ENCODE data around the gene ACOD1.

Gene ACOD1

DNA sequence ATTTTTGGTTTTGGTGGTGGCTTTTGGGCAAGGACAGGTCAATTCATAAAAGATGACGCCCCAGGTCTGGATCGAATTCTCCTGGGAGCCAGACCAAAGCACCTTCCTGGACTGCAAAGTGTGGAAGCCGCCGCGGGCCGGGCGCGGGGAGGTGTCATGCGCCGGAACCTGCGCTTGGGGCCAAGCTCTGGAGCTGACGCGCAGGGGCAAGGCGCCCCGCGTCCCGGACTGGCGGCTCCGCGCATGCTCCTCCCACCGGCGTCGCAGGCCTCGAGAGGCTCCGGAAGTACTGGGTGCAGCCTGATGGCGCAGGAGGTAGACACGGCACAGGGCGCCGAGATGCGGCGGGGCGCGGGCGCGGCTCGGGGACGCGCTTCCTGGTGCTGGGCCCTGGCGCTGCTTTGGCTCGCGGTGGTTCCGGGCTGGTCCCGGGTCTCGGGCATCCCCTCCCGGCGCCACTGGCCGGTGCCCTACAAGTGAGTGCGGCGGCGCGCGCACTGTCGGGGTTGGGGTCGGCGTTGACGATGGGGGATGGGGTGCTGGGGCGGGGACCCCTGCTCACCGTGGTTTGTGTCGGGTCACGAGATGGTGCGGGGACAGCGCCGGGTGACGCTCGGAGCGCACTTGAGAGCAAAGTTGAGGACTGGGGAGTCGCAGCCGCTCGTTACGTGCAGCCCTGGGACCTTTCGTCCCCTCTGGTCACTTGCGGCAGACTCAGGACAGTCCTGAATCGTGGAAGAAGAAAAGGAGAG is 43.7 kb downstream of the ACOD1 start, which contains the start of gene CLN5:
CLN5 (plus strand) TSS at position 286 of the 752 bp plus-strand sequence; CDS start at position 304, 18 bp downstream.
- DNase-seq (ENCODE audit: low spot score): peak; percentile 91

DNA sequence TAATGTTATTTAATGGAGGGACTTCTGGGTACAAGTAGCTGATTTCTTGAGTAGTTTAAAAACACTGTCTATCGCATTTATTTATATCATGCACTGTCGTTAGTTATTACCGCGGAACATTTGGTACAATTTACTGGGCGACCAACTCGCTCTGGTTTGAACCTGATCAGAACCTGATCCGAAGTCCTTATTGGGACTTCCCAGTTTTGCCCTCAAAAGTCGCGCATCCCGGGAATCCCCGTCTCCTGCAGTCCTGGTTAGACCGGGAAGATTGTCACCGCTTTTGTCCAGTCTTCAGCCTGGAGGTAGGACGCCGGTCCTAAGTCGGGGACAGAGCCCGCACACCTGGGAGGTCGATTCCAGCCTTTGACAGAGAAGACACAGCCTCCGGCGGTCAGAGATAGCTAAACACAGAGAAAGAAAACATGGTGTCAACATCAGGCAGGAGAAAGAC is 44.3 kb downstream of the ACOD1 start:
- peak; percentile 10 for DNase-seq (ENCODE audit: low spot score)

DNA sequence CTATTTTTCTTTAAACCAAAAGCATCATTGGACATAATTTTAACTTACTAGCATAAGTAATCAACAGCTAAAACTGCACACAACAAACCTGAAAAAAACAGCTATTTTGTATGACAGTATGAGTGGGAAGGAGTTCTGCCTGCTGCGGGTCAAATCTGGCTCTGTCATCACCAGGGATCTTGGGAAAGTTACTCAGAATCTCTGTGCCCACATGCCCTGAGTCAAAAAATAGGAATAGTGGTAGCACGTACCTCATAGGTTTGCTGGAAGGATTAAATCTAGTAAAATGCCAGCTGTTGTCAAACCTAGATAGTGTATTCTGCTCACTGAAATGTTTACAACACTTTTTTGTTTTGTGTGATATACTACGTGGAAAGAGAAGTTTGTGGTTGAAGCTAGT is 44.7 kb downstream of the ACOD1 start:
- no peak for DNase-seq (ENCODE audit: low spot score)

DNA sequence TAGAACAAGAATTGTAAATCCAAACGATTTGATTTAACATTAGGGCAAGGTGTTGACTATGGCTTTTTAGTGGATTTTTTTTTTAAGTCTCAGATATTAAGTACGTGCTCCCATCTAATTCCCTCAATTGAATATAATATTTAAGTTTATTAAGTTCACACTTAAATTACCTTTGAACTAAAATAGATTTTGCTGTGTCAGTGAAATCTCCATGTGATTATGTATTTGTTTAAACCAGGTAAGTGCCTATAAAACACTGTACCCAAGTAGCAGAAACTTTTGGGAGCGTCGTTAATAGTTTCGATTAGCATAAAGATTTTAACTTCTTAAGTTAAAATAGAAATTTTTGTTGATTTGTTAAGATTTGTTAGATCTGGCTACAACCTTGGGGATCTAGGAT is 45.2 kb downstream of the ACOD1 start:
- no peak for DNase-seq (ENCODE audit: low spot score)

DNA sequence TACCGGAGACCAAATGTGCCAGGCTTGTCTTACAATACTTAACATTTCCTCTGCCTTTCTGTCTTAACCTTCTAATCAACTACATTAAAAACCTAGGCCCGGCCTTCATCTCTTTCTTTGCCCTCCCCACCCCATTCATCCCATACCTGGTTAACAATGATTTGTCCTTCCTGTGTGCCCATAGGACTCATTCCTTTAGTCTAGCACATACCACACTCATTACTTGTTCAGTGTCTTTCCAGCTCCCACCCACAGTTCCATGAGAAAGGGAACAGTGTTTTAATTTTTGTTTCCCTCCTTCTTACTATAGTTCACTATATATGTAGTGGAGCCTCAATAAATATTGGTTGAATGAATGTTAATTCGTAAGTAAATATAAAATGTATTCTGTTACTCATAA is 46.0 kb downstream of the ACOD1 start:
- no peak for DNase-seq (ENCODE audit: low spot score)

DNA sequence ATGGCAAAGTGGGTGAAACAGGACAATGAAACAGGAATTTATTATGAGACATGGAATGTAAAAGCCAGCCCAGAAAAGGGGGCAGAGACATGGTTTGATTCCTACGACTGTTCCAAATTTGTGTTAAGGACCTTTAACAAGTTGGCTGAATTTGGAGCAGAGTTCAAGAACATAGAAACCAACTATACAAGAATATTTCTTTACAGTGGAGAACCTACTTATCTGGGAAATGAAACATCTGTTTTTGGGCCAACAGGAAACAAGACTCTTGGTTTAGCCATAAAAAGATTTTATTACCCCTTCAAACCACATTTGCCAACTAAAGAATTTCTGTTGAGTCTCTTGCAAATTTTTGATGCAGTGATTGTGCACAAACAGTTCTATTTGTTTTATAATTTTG is 52.2 kb downstream of the ACOD1 start:
- DNase-seq (ENCODE audit: low spot score): no peak

DNA sequence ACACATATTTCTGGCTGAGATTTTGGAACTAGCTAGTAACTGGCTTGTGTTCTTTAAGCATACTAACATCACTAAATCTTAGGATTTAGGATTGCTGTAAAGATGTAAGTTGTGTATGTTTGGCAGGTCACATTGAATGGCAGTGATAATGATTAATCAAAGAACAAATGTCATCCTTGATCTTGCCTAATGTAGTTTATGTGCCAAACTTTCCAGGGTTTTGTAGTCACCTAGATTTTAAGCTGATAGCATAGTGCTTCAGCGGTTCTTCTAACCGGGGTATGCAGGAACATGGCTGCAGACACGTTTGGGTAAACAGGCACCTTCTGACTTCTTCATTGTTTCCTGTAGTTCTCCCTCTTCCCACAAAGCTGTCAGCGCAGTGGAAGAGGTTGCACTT is 53.2 kb downstream of the ACOD1 start:
- DNase-seq (ENCODE audit: low spot score): no peak

DNA sequence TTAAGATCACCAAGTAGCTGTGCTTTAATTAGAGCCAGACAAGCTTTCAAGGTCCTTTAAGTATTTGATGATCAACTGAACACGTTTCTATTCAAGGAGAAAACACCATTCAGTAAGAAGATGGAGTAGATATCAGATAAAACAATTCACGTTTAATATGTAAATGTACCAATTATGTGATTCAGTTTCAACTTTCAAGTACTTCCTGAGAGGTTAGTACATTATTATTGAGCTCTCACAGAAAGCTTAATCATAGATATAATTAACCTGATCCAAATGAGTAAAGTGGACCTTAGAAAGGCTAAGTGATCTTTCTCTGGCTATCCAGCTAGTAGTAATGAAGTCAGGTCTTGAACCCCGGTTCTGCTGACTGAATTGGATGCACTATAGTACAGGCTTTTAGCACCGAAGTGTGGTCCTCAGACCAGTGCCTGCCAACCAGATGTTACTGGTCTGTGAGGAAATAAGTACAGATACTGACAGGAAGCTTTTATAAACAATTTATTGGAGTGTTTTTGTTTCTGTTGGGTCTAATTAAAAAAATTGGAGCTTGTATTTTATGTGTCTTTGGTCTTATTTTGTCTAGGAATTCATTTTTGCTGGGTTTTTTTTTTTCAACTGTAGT is 53.8 kb downstream of the ACOD1 start:
- DNase-seq (ENCODE audit: low spot score): no peak

DNA sequence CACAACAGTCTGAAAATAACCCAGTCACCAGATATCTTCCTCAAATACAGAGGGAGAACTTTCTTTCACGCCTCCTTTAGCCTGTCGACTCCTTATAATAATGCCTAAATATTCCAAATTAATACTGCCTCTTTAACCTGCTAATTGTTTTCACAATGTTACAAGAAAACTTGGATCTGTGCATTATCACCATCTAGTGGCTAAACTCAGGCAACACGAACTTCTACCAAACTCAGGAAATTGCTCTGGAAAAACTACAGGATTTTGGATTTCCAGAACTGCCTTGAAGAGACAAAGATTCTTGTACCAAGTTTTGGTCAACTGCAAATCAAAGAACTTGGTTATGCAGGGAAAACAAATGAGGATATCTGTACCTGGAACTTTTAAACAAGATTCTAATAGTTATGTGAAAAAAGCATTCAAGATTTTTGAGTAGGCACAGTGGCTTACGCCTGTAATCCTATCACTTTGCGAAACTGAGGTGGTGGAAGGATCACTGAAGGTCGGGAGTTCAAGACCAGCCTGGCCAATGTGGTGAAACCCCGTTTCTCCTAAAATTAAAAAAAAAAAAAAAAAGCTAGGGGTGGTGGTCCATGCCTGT is 54.4 kb downstream of the ACOD1 start:
- DNase-seq (ENCODE audit: low spot score): peak; percentile 12

Data from HuH-7 (cell line).